Measurements from ENCODE around the gene THRB.

Gene THRB

GRCh38 chr3:24299246-24299805 lies 195.3 kb downstream of the THRB start (continued):
- TF ChIP-seq ZNF423 (tag by site-specific recombination; IDR thresholded peaks at IDR 0.05) = no peak

DNA sequence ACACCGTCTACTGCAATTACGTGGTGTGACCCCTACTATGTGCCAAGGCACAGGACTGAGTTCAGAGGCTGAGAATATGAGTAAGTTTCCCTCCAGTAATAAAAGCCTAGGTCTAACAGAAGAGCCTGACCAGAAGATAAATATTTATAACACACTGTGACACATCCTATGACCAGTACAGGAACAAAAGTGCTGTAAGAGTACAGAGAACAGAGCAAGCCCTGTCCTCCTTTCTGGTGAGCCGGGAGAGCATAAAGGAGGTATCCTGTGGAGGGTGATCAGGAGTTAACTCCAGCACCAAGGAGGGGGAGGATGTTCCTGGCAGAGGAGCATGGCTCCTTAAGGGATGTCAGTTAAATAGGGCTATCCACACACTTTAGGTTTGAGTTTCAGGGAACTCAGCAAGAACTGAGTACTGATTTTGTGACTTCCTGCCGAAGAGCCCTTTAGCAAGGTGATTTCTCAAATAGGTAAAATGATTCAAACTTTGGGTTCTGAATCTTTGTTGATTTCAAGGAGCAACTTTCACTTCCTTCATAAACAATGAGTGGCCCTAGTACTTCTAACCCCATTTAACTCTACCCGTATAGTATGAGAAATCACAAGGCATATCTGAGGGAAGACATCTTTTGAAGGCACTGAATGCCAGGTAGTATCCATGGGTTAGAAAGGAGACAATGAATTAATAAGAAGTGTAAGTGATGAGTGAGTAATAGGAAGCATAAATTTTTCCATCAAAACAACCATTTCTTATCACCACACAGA lies 198.0 kb downstream of the THRB start:
- ChIA-PET CTCF (interaction anchor here (0.7 kb wide), 2 partner anchors 35 to 522 kb away, joined by 3 read pairs; no protein-coding TSS in a partner anchor), POLR2A (no interaction called here)
- TF ChIP-seq TRIM28 (IDR thresholded peaks at IDR 0.05; ENCODE audit: borderline replicate concordance, low read length) (no peak), KLF9 (tag by site-specific recombination; IDR thresholded peaks at IDR 0.05; ENCODE audit: low read depth) (no peak), ZNF658 (tag by site-specific recombination; IDR thresholded peaks at IDR 0.05) (no peak), ZNF146 (tag by site-specific recombination; IDR thresholded peaks at IDR 0.05) (no peak)
- TF ChIP-seq, protein P1, sequence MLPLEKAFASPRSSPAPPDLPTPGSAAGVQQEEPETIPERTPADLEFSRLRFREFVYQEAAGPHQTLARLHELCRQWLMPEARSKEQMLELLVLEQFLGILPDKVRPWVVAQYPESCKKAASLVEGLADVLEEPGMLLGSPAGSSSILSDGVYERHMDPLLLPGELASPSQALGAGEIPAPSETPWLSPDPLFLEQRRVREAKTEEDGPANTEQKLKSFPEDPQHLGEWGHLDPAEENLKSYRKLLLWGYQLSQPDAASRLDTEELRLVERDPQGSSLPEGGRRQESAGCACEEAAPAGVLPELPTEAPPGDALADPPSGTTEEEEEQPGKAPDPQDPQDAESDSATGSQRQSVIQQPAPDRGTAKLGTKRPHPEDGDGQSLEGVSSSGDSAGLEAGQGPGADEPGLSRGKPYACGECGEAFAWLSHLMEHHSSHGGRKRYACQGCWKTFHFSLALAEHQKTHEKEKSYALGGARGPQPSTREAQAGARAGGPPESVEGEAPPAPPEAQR (tag by site-specific recombination; IDR thresholded peaks at IDR 0.05) = no peak
- no peak overlapping the region for H3K4me3 ChIP-seq (ENCODE audit: low read depth, low read length)
- H3K36me3 ChIP-seq (ENCODE audit: control insufficient read depth in 2 of 2, insufficient read depth in 1 of 2, low read length in 2 of 2) = no peaks in the 10 kb centered on the region
- H3K27ac ChIP-seq (ENCODE audit: extremely low read depth, low read depth, low read length) = no peak overlapping the region
- no peaks in the 10 kb centered on the region for H3K4me1 ChIP-seq (ENCODE audit: control insufficient read depth, insufficient read depth, low read length)
- no peaks in the 10 kb centered on the region for H3K9me3 ChIP-seq (ENCODE audit: control insufficient read depth, insufficient read depth, low read depth, low read length)

- TF ChIP-seq ZNF558 (tag by site-specific recombination; IDR thresholded peaks at IDR 0.05) (no peak), KLF16 (tag by site-specific recombination; IDR thresholded peaks at IDR 0.05) (no peak), ZSCAN30 (tag by site-specific recombination; IDR thresholded peaks at IDR 0.05) (no peak), ZNF335 (tag by site-specific recombination; conservative IDR thresholded peaks at IDR 0.05) (no peak), ZNF266 (tag by site-specific recombination; IDR thresholded peaks at IDR 0.05; ENCODE audit: low read depth) (no peak), ZNF707 (tag by site-specific recombination; IDR thresholded peaks at IDR 0.05) (no peak)
- TF ChIP-seq, protein P2, sequence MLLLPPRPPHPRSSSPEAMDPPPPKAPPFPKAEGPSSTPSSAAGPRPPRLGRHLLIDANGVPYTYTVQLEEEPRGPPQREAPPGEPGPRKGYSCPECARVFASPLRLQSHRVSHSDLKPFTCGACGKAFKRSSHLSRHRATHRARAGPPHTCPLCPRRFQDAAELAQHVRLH (tag by site-specific recombination; IDR thresholded peaks at IDR 0.05) = no peak
- ChIA-PET POLR2A (no interaction called here), CTCF (no interaction called here)
- Histone ChIP-seq H3K4me1 (ENCODE audit: control insufficient read depth, insufficient read depth, low read length) (no peaks in the 10 kb centered on the region), H3K36me3 (ENCODE audit: control insufficient read depth in 2 of 2, insufficient read depth in 1 of 2, low read length in 2 of 2) (no peaks in the 10 kb centered on the region), H3K9me3 (ENCODE audit: control insufficient read depth, insufficient read depth, low read depth, low read length) (no peaks in the 10 kb centered on the region), H3K4me3 (ENCODE audit: low read depth, low read length) (no peak overlapping the region), H3K27ac (ENCODE audit: extremely low read depth, low read depth, low read length) (no peak overlapping the region)
Observed at GRCh38 chr3:24294150-24294549, 200.5 kb downstream of the THRB start.

- no peak overlapping the region for H3K27ac ChIP-seq (ENCODE audit: extremely low read depth, low read depth, low read length)
- TF ChIP-seq KLF9 (tag by site-specific recombination; IDR thresholded peaks at IDR 0.05; ENCODE audit: low read depth) (no peak), ZFP41 (tag by site-specific recombination; IDR thresholded peaks at IDR 0.05; ENCODE audit: borderline replicate concordance) (no peak), ZNF2 (tag by site-specific recombination; IDR thresholded peaks at IDR 0.05) (no peak)
- ChIA-PET POLR2A (no interaction called here), CTCF (no interaction called here)
- H3K9me3 ChIP-seq (ENCODE audit: control insufficient read depth, insufficient read depth, low read depth, low read length) = no peaks in the 10 kb centered on the region
- no peaks in the 10 kb centered on the region for H3K36me3 ChIP-seq (ENCODE audit: control insufficient read depth in 2 of 2, insufficient read depth in 1 of 2, low read length in 2 of 2)
- no peaks in the 10 kb centered on the region for H3K4me1 ChIP-seq (ENCODE audit: control insufficient read depth, insufficient read depth, low read length)
- H3K4me3 ChIP-seq (ENCODE audit: low read depth, low read length) = no peak overlapping the region
Observed at GRCh38 chr3:24291646-24292045, 203.0 kb downstream of the THRB start.

- Histone ChIP-seq H3K9me3 (ENCODE audit: control insufficient read depth, insufficient read depth, low read depth, low read length) (no peaks in the 10 kb centered on the region), H3K27ac (ENCODE audit: extremely low read depth, low read depth, low read length) (no peak overlapping the region), H3K4me1 (ENCODE audit: control insufficient read depth, insufficient read depth, low read length) (no peaks in the 10 kb centered on the region), H3K36me3 (ENCODE audit: control insufficient read depth in 2 of 2, insufficient read depth in 1 of 2, low read length in 2 of 2) (no peaks in the 10 kb centered on the region), H3K4me3 (ENCODE audit: low read depth, low read length) (no peak overlapping the region)
- ChIA-PET POLR2A (no interaction called here), CTCF (no interaction called here)
- no peak for TF ChIP-seq SP2 (tag by site-specific recombination; IDR thresholded peaks at IDR 0.05)
- TF ChIP-seq GFI1B (tag by site-specific recombination; IDR thresholded peaks at IDR 0.05) = no peak
- TF ChIP-seq ZNF660 (tag by site-specific recombination; IDR thresholded peaks at IDR 0.05) = no peak
- no peak for TF ChIP-seq ZNF623 (tag by site-specific recombination; IDR thresholded peaks at IDR 0.05)
- TF ChIP-seq PRDM4 (tag by site-specific recombination; IDR thresholded peaks at IDR 0.05) = no peak
- TF ChIP-seq MYNN (tag by site-specific recombination; IDR thresholded peaks at IDR 0.05; ENCODE audit: borderline replicate concordance) = no peak
- TF ChIP-seq ZNF292 (tag by site-specific recombination; IDR thresholded peaks at IDR 0.05; ENCODE audit: borderline replicate concordance, low read depth) = no peak
- TF ChIP-seq ZNF132 (tag by site-specific recombination; IDR thresholded peaks at IDR 0.05; ENCODE audit: borderline replicate concordance) = no peak
- no peak for TF ChIP-seq ZNF140 (tag by site-specific recombination; IDR thresholded peaks at IDR 0.05)
Observed at GRCh38 chr3:24290596-24290995, 204.1 kb downstream of the THRB start.
